Measurements from ENCODE around the gene STX1A. TPM values are rescaled to one million over a fixed set of nuclear protein-coding genes. Genes with fewer than 3 reads are reported as not detected.
A peak's percentile ranks its signal among the peaks of the same experiment; 100 is the strongest.

The STX1A gene
- total and polyA plus RNA-seq, 2 experiments from 2014 or later: 10.9 to 12.0 TPM

DNA sequence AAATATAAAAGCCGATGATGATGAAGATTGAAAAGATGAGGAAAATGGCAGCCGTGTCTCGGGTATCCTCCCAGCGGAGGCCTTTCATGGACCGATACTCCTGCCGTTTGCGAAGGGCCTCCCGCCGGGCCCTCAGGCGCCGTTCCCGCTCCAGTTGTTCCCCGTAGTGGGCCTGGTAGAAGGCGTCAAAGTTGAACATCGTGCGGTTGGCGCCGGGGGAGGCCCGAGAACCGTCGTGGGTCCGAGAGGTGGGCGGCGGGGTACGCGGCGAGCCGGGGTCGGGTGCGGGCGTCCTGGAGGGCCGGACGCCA lies 36.8 kb downstream of the STX1A start:
- 1% methylated on average over 33 of the region's 33 CpGs for WGBS, 2 experiments (ENCODE audit: low coverage in 1 of 2, low lambda C conversion rate in 2 of 2, missing lambda C conversion rate in 2 of 2)
- Histone ChIP-seq H3K4me1 (ENCODE audit: insufficient read depth) (peaks cover 12% of the 10 kb centered on the region), H3K9ac (peak overlapping the region; percentile 92), H3K9me3 (ENCODE audit: low read depth) (no peaks in the 10 kb centered on the region), H3F3A (ENCODE audit: insufficient read depth) (no peaks in the 10 kb centered on the region), H4K20me1 (ENCODE audit: insufficient read depth) (no peaks in the 10 kb centered on the region; the same call in 1 of the 2 replicates), H3K27me3 (replicated peaks; ENCODE audit: insufficient read depth) (no peaks in the 10 kb centered on the region), H3K4me3 (peak overlapping the region; percentile 100), H3K4me2 (ENCODE audit: unreplicated experiment) (peak overlapping the region; percentile 95), H3K79me2 (ENCODE audit: insufficient read depth) (peaks cover 86% of the 10 kb centered on the region), H3K27ac (peak overlapping the region; percentile 86), H2AFZ (peak overlapping the region; percentile 78), H3K36me3 (ENCODE audit: low read depth) (no peaks in the 10 kb centered on the region; the same call in 1 of the 2 replicates), H3K9me2 (ENCODE audit: insufficient read depth) (no peaks in the 10 kb centered on the region)
- no peak for DNase-seq
- in situ Hi-C loops (cut with MboI): no loop called here
- TF ChIP-seq EZH2phosphoT487 (IDR thresholded peaks at IDR 0.05; ENCODE audit: insufficient read depth, low read depth): no peak

DNA sequence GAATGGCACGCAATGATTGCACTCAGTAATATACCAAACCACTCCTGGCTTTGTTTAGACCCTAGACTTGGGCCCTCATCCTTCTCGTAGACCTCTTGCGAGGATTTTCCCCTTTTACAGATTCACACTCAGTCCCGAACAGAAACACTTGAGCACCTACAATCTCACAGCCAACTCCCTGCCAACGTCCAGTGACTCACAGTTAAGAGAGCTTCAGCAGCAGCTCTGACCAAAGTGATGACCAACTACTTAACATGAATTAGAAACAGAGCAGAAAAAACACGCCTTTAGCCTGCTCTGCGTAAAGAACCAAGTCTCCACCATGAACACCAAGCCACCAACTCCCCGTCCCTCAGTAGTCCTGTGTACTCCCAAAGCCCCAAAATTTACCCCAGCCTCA lies 38.4 kb downstream of the STX1A start:
- no peak for TF ChIP-seq EZH2phosphoT487 (IDR thresholded peaks at IDR 0.05; ENCODE audit: insufficient read depth, low read depth)
- TF ChIP-seq EZH2 (IDR thresholded peaks at IDR 0.05; ENCODE audit: insufficient read depth, poor library complexity, severe bottlenecking): no peak
- H2AFZ ChIP-seq: no peak overlapping the region
- no peaks in the 10 kb centered on the region for H3K9me3 ChIP-seq (ENCODE audit: low read depth)
- peak overlapping the region; percentile 95 for H3K4me2 ChIP-seq (ENCODE audit: unreplicated experiment)
- H3K27ac ChIP-seq: peak overlapping the region; percentile 9; the same call in 1 of the 2 replicates
- no peaks in the 10 kb centered on the region; the same call in 1 of the 2 replicates for H4K20me1 ChIP-seq (ENCODE audit: insufficient read depth)
- peak overlapping the region; percentile 100 for H3K4me3 ChIP-seq
- in situ Hi-C loops (cut with MboI): no loop called here
- no peaks in the 10 kb centered on the region for H3K9me2 ChIP-seq (ENCODE audit: insufficient read depth)
- 65 to 67% methylated on average over 8 of the region's 8 CpGs for WGBS, 2 experiments (ENCODE audit: low coverage in 1 of 2, low lambda C conversion rate in 2 of 2, missing lambda C conversion rate in 2 of 2)
- peak; percentile 86 for DNase-seq
- peaks cover 70% of the 10 kb centered on the region for H3K79me2 ChIP-seq (ENCODE audit: insufficient read depth)
- peaks cover 12% of the 10 kb centered on the region for H3K4me1 ChIP-seq (ENCODE audit: insufficient read depth)
- H3K36me3 ChIP-seq (ENCODE audit: low read depth): no peaks in the 10 kb centered on the region; the same call in 1 of the 2 replicates
- H3F3A ChIP-seq (ENCODE audit: insufficient read depth): no peaks in the 10 kb centered on the region
- H3K27me3 ChIP-seq (replicated peaks; ENCODE audit: insufficient read depth): no peaks in the 10 kb centered on the region
- H3K9ac ChIP-seq: peak overlapping the region; percentile 92

DNA sequence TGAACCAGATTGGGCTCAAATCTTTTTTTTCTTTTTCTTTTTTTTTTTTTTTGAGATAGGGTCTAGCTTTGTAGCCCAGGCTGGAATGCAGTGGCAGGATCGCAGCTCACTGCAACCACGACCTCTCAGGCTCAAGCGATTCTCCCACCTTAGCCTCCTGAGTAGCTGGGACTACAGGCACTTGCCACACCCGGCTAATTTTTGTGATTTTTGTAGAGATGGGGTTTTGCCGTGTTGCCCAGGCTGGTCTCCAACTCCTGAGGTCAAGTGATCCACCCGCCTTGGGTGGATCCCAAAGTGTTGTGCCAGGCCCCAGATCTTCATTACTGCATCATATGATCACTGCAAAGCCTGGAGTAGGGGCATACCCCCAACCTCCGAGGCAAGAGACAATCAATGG lies 39.0 kb downstream of the STX1A start:
- H3K79me2 ChIP-seq (ENCODE audit: insufficient read depth): peaks cover 64% of the 10 kb centered on the region
- H3K4me2 ChIP-seq (ENCODE audit: unreplicated experiment): peak overlapping the region; percentile 95

DNA sequence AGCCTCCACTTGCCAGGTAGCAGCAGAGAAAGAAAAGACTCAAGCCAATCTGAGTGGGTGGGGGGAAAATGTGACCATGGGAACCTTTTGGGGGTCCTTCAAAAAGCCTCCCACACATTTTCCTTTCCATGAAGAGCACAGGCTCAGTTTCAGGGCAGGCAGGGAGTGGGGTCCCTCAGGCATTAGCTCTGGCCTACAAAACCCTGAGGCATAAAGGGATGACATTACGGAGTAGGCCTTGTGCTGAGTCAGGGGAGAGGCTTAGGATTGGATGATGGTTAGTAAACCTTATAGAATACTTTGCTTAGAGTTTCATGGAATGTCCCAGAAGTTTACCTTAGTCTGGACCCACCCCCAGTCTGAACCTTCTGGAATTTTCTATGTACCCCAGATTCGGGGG lies 39.8 kb downstream of the STX1A start:
- H2AFZ ChIP-seq: no peak overlapping the region
- no peak for DNase-seq
- peaks cover 12% of the 10 kb centered on the region for H3K4me1 ChIP-seq (ENCODE audit: insufficient read depth)
- no peaks in the 10 kb centered on the region; the same call in 1 of the 2 replicates for H4K20me1 ChIP-seq (ENCODE audit: insufficient read depth)
- H3K27me3 ChIP-seq (replicated peaks; ENCODE audit: insufficient read depth): no peaks in the 10 kb centered on the region
- H3K4me2 ChIP-seq (ENCODE audit: unreplicated experiment): no peak overlapping the region
- no peak overlapping the region for H3K9ac ChIP-seq
- H3K36me3 ChIP-seq (ENCODE audit: low read depth): no peaks in the 10 kb centered on the region; the same call in 1 of the 2 replicates
- H3K27ac ChIP-seq: no peak overlapping the region
- peaks cover 56% of the 10 kb centered on the region for H3K79me2 ChIP-seq (ENCODE audit: insufficient read depth)
- 97 to 98% methylated on average over 2 of the region's 2 CpGs for WGBS, 2 experiments (ENCODE audit: low coverage in 1 of 2, low lambda C conversion rate in 2 of 2, missing lambda C conversion rate in 2 of 2)
- H3K9me2 ChIP-seq (ENCODE audit: insufficient read depth): no peaks in the 10 kb centered on the region
- H3K9me3 ChIP-seq (ENCODE audit: low read depth): no peaks in the 10 kb centered on the region
- in situ Hi-C loops (cut with MboI): no loop called here
- H3F3A ChIP-seq (ENCODE audit: insufficient read depth): peaks cover 6% of the 10 kb centered on the region; the same call in 1 of the 2 replicates
- H3K4me3 ChIP-seq: no peak overlapping the region
- TF ChIP-seq EZH2 (IDR thresholded peaks at IDR 0.05; ENCODE audit: insufficient read depth, poor library complexity, severe bottlenecking) (no peak), EZH2phosphoT487 (IDR thresholded peaks at IDR 0.05; ENCODE audit: insufficient read depth, low read depth) (no peak)

More for the DNA sequence above, 39.0 kb downstream of the STX1A start:
- H3K36me3 ChIP-seq (ENCODE audit: low read depth): no peaks in the 10 kb centered on the region; the same call in 1 of the 2 replicates
- 53 to 66% methylated on average over 7 of the region's 7 CpGs for WGBS, 2 experiments (ENCODE audit: low coverage in 1 of 2, low lambda C conversion rate in 2 of 2, missing lambda C conversion rate in 2 of 2)
- H3K4me1 ChIP-seq (ENCODE audit: insufficient read depth): peaks cover 12% of the 10 kb centered on the region
- no peak for TF ChIP-seq EZH2 (IDR thresholded peaks at IDR 0.05; ENCODE audit: insufficient read depth, poor library complexity, severe bottlenecking)
- no peak for TF ChIP-seq EZH2phosphoT487 (IDR thresholded peaks at IDR 0.05; ENCODE audit: insufficient read depth, low read depth)
- no peak overlapping the region for H2AFZ ChIP-seq
- no peak overlapping the region for H3K27ac ChIP-seq
- DNase-seq: no peak
- no peaks in the 10 kb centered on the region for H3K27me3 ChIP-seq (replicated peaks; ENCODE audit: insufficient read depth)
- no peaks in the 10 kb centered on the region for H3K9me2 ChIP-seq (ENCODE audit: insufficient read depth)
- peaks cover under 1% of the 10 kb centered on the region; the same call in 1 of the 2 replicates for H3F3A ChIP-seq (ENCODE audit: insufficient read depth)
- in situ Hi-C loops (cut with MboI): no loop called here
- H3K9me3 ChIP-seq (ENCODE audit: low read depth): no peaks in the 10 kb centered on the region
- H3K4me3 ChIP-seq: 0 out of 2 replicates have a peak overlapping the region, but pooled peaks have one; percentile 100
- no peak overlapping the region for H3K9ac ChIP-seq
- no peaks in the 10 kb centered on the region; the same call in 1 of the 2 replicates for H4K20me1 ChIP-seq (ENCODE audit: insufficient read depth)
